Medulla oblongata (tissue), 1 donor: ENCODE data around the gene MBOAT2.
"Not testable (repeated sequence)": the region's sequence is repeated elsewhere in the genome, so short reads cannot be mapped to it uniquely, and the experiment has no call there.

Experiments
- DNase-seq: peaks from one replicate; pipeline ENCODE4 v3.0.0-alpha.2; 2015; ENCODE audit errors: extremely low spot score

Gene MBOAT2, protein sequence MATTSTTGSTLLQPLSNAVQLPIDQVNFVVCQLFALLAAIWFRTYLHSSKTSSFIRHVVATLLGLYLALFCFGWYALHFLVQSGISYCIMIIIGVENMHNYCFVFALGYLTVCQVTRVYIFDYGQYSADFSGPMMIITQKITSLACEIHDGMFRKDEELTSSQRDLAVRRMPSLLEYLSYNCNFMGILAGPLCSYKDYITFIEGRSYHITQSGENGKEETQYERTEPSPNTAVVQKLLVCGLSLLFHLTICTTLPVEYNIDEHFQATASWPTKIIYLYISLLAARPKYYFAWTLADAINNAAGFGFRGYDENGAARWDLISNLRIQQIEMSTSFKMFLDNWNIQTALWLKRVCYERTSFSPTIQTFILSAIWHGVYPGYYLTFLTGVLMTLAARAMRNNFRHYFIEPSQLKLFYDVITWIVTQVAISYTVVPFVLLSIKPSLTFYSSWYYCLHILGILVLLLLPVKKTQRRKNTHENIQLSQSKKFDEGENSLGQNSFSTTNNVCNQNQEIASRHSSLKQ

DNA sequence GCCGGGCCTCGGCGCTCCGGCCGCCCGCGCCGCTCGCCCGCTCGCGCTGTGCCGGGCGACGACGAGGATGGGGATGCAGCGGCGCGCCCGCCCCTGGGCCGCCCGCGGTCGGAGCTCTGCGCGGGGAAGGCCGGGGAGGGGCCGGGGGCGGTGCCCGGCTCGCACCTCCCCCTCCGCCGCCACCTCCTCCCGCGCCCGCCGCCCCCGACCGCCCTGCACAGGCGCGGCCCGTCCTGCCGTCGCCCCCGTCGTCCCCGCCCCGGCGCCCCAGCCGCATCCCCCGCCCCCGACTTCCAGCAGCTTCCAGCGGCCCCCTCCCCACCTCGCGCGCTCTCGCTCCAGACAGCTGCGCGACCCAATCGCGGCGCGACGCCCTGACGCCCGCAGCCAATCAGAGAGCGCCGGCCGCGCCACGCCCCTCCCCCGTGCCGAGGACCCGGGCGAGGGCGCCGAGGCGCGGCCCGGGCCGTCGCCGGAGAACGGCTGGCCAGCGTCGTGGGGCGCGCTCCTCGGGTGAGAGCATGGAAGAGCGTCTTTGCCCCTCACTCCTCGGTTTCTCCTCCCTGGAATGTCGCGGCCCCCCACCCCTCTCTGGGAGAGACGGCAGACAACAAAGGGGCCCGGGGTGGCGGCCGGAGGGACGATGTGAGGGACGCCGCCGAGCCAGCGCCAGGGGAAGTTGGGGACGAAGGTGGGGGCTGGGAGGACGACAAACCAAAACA lies at the start of gene MBOAT2:
Gene MBOAT2, minus strand, starts transcription at position 69 of the 722 bp plus-strand sequence. CDS start 70 bp downstream, outside the sequence.
- DNase-seq: peak; percentile 90

DNA sequence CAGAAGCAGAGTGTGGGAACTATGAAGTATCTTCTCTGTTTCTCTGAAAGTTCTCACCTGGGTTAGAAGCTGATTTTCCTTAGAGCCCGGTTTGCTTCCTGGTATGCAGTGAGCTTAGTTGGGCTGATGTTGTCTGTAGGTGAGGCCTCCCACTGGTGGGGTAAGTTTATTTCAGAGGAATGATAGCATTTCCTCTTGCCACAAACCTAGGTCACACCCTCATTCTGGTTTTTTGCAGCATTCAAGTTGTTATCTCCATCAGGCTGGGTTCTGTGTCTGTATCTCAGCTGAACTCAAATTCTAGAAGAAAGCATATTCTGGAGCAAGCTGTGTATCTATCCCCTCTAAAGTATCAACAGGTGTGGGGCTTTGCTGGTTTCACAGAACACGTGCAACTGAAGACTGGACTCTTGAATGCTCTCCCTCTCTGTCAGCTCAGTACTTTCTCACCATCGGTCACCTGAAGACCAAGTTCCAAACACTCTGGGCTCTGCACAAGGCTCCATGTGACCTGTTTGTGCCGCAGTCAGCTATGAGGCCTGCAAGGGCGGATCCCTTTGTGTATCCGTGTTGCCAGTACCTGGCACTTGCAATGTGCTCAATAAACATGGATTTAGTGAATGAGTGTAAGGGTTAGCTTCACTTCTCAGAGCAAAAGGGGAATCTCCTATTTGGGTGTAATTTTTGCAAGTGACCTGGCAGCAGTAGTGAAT lies 49.5 kb upstream of the MBOAT2 start:
- DNase-seq: no peak

DNA sequence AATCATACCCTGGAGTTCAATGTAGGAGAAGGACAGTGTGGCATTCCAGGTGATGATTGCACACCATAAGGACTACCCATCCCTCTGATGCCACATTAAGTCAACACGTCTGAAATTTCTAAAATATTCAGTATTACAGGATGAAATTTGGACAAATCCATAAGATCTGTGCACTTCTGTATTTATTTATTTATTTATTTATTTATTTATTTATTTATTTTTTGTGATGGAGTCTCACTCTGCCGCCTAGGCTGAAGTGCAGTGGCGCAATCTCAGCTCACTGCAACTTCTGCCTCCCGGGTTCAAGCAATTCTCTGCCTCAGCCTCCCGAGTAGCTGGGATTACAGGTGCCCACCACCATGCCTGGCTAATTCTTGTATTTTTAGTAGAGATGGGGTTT lies 48.0 kb upstream of the MBOAT2 start:
- not testable (repeated sequence) for DNase-seq

DNA sequence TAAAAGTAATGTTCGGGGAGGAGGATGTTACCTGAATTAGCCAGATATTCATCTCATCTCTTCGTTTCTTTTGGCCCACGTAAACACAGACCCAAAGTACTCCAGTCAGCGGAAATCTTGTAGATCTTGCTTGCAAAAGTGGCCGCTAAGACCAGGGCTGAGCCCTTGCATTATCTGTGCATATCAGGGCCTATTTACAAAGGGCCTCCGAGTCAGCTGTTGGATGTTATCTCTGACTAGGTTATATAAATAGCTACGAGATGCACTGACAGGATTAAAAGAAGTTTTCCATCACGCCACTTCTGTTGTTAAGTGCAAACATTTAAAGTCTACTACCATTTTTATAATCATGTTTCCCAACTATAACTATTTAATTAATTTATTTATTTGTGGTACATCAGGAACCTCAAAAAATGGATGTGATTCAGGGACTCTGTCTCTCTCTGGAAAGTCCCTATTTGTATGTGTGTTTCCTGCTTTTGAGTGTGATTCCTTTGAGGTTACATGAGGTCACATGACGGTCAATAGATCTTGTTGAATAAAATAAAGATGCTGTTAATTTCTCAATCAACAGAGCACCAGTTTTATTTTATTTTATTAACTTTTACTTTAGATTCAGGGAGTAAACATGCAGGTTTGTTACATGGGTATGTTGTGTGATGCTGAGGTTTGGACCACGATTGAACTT lies 46.8 kb upstream of the MBOAT2 start:
- DNase-seq: no peak

DNA sequence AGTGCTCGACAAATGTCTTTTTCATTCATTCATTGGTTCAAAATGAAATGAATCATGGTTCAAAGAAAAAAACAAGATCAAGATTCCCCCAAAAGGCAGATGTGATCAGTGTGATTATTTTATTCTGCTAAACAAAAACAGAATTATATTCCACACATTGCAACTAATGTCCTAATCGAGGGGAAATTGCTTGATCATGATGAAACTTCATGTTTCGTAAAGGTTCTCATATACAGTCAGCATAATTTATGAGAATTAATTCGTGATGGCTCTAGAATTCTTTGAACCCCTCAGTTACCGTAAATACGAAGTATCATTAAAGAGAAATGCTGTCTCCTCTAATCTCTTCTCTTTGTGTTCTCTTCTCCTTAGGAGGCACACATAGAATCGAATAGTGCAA lies 42.1 kb upstream of the MBOAT2 start:
- no peak for DNase-seq

DNA sequence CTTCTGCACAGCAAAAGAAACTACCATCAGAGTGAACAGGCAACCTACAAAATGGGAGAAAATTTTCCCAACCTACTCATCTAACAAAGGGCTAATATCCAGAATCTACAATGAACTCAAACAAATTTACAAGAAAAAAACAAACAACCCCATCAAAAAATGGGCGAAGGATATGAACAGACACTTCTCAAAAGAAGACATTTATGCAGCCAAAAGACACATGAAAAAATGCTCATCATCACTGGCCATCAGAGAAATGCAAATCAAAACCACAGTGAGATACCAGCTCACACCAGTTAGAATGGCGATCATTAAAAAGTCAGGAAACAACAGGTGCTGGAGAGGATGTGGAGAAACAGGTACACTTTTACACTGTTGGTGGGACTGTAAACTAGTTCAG lies 40.0 kb upstream of the MBOAT2 start:
- not testable (repeated sequence) for DNase-seq

DNA sequence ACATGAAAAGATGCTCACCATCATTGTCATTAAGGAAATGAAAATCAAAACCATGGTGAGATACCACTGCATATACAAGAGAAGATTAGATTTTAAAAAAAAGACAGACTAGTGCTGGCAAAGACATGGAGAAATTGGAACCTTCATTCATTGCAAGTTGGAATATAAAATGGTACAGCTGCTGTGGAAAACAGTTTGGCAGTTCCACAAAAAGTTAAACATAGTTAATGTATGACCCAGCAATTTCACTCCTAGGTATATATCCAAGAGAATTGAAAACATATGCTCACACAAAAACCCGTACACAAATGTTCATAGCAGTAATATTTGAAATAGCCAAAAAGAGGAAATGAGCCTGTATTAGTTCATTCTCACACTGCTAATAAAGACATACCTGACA lies 33.7 kb upstream of the MBOAT2 start:
- DNase-seq: no peak

DNA sequence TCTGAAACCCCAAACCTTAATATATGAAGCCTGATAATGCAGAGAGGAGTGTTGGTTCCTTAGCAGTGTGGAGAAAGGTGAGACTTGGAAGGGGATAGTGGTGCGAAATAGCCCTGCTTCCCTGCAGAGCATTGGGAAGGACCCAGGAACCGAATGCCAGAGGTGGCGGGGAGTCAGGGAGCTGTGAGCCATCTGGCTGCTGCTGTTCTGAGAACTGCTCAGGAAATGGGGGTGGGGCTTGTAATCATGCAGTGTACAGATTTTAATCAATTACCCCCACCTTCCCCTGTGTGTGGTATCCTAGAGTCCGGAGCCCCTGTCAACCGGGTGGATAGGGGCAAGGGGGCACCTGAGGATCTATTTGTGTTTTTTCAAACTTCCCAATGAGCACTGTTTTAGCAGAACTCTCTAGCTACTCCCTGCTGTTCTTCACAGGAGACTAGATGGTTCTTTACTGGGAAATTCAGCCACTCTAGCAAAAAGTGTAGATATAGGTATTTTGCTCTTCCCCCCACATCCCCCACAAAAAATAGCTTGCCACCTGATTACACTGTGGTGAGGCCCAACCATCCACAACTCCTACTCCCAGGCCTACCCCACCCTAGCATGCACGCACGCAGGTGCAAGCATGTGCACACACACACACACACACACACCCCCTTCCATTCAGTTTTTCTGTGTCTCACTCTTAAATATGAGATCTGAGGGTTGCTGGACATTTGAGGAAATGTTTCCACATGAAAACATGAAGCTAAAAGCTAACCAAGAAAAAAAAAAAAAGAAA lies 30.1 kb upstream of the MBOAT2 start:
- no peak for DNase-seq

DNA sequence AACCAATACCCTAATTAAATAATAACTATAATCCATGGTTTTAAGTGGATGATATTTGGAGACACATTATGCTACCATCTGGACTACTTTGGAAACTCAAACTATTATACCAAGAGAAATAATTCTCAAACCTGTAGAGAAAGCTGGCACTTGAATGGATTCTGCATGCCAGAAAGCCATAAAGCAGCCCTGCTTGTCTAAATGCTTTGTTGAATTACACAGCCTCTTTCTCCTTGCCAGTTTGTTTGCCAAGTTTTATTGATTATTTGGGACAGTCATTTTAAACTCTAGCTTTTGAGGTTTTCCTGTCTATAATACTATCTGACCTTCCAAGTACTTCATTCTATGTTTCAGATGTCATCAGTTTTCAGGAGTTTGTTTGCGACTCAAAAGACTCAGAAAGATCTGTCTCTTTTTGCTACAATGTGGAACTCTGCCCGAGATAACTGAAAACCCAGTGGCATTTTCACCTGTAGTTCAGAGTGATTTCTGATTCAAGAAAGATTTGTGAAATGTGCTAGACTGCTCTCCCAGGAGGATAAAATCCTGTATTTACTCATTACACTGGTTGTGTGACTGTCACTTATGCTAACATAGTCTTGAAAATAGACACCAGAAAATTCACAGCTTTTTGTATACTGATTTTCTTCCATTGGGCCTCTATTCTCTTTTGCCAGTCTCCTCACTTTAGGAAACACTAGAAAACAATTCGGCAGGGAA lies 29.2 kb upstream of the MBOAT2 start:
- DNase-seq: no peak

DNA sequence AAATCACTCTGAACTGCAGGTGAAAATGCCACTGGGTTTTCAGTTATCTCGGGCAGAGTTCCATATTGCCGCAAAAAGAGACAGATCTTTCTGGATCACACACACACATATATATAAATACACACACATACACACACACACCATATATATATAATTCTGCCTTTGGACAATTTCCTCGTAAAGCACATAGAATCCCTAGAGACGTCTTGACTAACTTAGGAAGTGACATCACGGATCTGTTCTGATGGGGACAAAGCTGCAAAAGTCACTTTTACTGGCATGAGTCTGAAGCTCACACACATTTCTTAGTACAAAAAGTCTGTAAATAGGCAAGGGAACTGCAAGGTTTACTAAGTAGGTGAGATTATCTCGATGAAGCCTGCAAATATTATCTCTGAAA lies 28.6 kb upstream of the MBOAT2 start:
- no peak for DNase-seq

DNA sequence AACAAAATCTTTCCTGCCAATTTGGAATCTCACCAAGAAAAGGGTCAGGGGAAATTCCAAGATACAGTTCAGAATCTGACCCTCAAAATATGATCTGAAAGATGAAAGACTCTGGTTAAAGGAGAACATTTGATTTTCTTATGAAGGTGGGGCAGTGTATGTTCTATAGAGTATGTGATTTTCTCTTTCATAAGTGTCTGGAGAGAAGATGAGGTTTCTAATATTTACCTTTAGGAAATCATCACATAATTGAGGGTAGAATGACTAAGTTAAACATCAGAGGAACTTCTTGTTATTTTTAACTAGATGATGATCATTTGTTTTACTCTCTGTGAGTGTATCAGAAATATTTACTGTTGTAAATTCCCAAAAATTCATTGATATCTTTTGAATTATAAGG lies 27.8 kb upstream of the MBOAT2 start:
- no peak for DNase-seq

DNA sequence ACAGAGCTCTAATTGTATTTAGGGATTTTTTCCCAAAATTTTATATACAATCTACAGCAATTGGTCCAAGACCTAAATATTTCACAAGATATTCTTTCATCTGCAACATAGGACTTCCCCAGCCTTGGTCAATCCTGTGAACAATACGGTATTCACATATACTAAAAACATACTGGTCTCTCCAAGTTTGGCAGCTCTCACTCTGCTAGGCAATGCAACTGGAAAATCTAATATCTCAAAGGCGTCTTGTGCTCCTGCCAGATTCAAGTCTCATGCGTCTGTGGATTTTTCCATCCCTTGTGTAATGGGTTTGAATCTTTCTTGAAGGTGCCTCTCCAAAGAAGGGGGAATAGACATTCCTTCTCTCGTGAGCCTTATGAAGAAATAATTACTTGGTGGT lies 27.4 kb upstream of the MBOAT2 start:
- no peak for DNase-seq

DNA sequence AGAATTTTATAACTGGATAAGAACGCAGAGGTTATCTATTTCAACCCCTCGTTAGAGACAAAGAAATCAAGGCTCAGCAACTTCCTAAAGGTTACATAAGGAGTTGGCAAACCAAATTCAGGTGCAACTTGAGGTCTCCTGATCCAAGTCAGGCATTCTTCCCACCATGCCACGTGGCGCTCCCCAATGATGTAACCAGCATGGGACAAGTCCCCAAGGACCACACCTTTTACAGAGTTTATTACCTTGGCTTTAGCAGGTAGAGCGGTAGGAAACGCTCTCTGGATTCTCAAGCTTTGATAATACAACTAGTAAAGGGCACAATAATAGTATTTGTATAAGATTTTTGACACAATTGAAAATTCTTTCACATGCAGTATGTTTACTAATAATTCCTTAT lies 26.7 kb upstream of the MBOAT2 start:
- no peak for DNase-seq

DNA sequence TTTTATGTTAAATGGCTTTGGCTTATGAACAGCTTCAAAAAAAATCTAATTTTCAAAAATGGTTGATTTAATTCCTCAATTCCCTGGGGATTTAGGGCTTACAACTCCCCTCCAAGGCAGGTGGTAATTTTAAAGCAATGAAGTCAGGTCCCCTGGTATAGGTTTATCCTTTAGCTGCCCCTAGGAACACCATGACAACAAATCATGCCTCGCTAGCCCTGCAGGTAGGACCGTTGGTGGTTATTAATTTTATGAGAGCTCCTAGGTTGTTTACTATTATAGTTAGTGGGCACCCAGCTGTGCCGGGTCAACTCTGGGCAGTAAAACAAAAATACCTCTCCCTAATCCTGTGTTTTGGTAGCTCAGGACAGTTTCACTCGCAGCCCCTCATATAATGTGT lies 26.2 kb upstream of the MBOAT2 start:
- DNase-seq: no peak

DNA sequence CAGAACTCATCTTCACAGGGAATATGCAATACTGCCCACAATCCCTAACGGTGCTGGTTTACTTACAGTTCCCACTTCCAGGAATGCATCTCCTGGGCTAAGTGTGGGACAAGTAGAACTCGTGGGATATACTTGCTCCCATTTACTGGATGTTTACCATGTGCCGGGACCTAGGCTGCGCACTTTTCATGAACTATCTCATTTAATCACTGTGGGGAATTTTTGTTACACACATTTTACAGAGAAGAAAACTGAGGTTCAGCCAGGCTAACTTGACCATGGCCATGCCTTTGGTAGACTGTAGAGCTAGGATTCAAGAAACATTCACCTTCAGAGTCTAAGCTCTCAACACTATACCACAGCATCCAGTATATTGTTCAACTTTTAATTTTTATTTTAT lies 24.4 kb upstream of the MBOAT2 start:
- DNase-seq: no peak

DNA sequence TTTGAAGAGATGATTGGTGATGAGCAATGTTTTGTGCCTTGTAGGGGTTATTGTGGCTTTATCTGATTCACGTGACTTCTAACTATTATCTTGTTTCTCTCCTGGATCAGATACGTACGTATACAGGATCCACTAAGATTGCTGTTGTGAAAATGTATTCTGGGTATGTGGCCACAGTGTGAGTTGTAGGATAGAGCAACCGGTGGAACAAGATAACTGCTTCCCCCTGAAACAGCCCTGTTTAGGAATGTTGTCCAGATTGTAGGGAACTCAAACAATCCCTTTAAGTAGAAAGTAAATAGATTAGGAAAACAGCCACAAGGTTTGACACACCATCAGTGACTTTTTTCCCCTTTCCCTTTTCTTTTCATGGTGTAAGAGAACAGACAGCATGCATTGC lies 22.3 kb upstream of the MBOAT2 start:
- no peak for DNase-seq

DNA sequence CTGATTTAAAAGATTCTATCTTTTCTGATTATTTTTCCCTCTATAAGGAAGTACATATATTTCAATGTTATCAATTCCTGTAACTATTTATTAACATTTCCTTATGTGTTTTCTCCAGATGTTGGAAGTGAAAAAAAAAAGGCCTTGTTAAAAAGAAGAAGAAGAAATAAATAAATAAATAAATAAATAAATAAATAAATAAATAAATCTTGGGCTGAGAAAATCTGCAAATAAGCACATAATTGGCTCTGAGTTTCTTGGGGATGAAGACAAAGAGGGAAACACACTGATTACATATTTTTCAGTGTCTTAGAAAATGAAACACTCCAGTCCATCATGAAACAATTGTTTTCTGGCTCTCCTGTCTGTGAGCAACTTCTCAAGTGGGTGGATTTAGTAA lies 21.1 kb upstream of the MBOAT2 start:
- no peak for DNase-seq

DNA sequence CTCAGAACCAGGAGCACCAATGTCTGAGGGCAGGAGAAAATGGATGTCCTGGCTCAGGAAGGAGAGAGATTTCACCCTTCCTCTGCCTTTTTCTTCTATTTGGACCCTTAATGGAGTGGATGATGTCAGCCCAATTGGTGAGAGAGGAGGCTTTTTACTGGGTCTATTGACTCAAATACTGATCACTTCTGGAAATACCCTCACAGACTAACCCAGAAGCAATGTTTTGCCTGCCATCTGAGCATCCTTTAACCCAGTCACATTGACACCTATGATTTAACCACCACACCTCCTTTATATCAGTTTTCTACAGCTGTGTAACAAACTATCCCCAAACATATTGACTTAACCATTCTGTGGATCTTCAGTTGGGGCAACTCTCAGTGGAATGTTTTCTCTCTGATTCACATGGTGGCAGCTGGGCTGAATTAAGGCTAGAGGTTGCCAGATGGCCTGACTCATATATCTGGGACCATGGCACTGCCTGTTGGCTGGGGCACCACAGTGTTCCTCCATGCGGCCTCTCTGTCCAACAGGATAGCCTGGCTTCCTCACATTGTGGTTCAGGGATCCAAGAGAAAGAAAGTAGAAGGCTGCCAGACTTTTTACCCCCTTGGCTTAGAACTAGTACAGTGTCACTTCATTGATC lies 18.2 kb upstream of the MBOAT2 start:
- no peak for DNase-seq

DNA sequence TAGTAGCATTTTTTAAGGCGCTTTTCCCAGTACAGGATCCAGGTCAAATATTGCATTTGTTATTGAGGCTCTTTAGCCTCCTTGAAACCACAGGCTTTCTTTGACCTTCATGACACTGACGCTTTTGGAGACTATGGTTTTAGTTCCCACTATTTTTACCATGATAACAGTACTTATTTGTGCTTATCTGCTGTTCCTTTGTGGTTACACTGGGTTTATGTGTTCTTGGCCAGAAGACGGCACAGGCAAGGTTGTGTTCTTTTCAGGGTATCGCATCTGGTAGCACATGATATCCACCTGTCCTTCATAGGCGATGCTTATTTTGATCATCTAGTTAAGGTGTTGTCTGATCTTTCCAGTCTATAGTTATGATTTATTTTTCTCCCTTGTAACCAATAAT lies 16.8 kb upstream of the MBOAT2 start:
- DNase-seq: no peak

DNA sequence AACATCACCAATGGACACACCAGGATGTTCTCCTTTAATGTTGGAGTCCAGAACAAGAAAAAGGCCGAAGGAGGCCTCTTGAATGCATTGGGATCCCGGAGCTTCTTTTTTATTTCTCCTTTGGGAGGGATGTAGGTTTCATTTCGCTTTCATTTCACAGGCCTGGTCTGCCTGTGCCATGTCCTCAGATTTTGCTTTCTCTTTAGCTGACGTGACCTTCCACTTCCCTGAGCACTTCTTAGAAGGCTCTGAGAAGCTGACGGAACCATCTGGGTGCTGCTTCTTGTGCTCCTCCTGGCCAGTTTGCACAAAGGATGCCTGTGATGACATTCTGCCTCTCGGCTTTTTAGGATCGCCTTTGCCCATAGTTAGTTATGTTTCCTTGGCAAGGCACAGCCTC lies 15.1 kb upstream of the MBOAT2 start:
- no peak for DNase-seq
